Measurements from ENCODE around the gene UBE2H. TPM values are rescaled to one million over a fixed set of nuclear protein-coding genes. Genes with fewer than 3 reads are reported as not detected.
A peak's percentile ranks its signal among the peaks of the same experiment; 100 is the strongest.

Gene UBE2H
- polyA plus RNA-seq, 1 donor: 45.5 TPM

- peaks cover 94% of the 10 kb centered on the region for H3K27me3 ChIP-seq (ENCODE audit: control insufficient read depth, insufficient read depth, low read length)
- no peak overlapping the region for H3K4me3 ChIP-seq (ENCODE audit: low read length)
- WGBS (ENCODE audit: insufficient coverage, low lambda C conversion rate): 20% methylated on average over 2 of the region's 10 CpGs
- H3K36me3 ChIP-seq (ENCODE audit: control insufficient read depth, insufficient read depth, low read length): no peaks in the 10 kb centered on the region
- H3K9me3 ChIP-seq (ENCODE audit: control insufficient read depth, low read depth, low read length): peaks cover 25% of the 10 kb centered on the region
- peaks cover 41% of the 10 kb centered on the region for H3K4me1 ChIP-seq (ENCODE audit: control insufficient read depth, insufficient read depth, low read length)
- DNase-seq: no peak
- H3K27ac ChIP-seq (ENCODE audit: low read length): no peak overlapping the region
Observed at GRCh38 chr7:129783584-129783919, 169.2 kb downstream of the UBE2H start.

GRCh38 chr7:129782818-129783583, 169.8 kb downstream of the UBE2H start:
- Histone ChIP-seq H3K4me1 (ENCODE audit: control insufficient read depth, insufficient read depth, low read length) (peaks cover 45% of the 10 kb centered on the region), H3K4me3 (ENCODE audit: low read length) (no peak overlapping the region), H3K27ac (ENCODE audit: low read length) (no peak overlapping the region), H3K9me3 (ENCODE audit: control insufficient read depth, low read depth, low read length) (peaks cover 27% of the 10 kb centered on the region), H3K36me3 (ENCODE audit: control insufficient read depth, insufficient read depth, low read length) (no peaks in the 10 kb centered on the region), H3K27me3 (ENCODE audit: control insufficient read depth, insufficient read depth, low read length) (peaks cover 95% of the 10 kb centered on the region)
- peak in 1 of 2 donors; percentile 20 for DNase-seq
- WGBS (ENCODE audit: insufficient coverage, low lambda C conversion rate): 10% methylated on average over 2 of the region's 42 CpGs

GRCh38 chr7:129781928-129782817, 170.6 kb downstream of the UBE2H start:
- no CpG with 5 or more reads among the region's 73 CpGs for WGBS (ENCODE audit: insufficient coverage, low lambda C conversion rate)

GRCh38 chr7:129780974-129781927, 171.5 kb downstream of the UBE2H start:
- Histone ChIP-seq H3K4me3 (ENCODE audit: low read length) (peak overlapping the region; percentile 39), H3K36me3 (ENCODE audit: control insufficient read depth, insufficient read depth, low read length) (no peaks in the 10 kb centered on the region), H3K9me3 (ENCODE audit: control insufficient read depth, low read depth, low read length) (peaks cover 29% of the 10 kb centered on the region), H3K27ac (ENCODE audit: low read length) (no peak overlapping the region), H3K27me3 (ENCODE audit: control insufficient read depth, insufficient read depth, low read length) (peaks cover 98% of the 10 kb centered on the region), H3K4me1 (ENCODE audit: control insufficient read depth, insufficient read depth, low read length) (peaks cover 45% of the 10 kb centered on the region)
- WGBS (ENCODE audit: insufficient coverage, low lambda C conversion rate): no CpG with 5 or more reads among the region's 55 CpGs
- DNase-seq: peak in 1 of 2 donors; percentile 20

More at GRCh38 chr7:129781928-129782817, 170.6 kb downstream of the UBE2H start:
- Histone ChIP-seq H3K9me3 (ENCODE audit: control insufficient read depth, low read depth, low read length) (peaks cover 29% of the 10 kb centered on the region), H3K4me3 (ENCODE audit: low read length) (no peak overlapping the region), H3K36me3 (ENCODE audit: control insufficient read depth, insufficient read depth, low read length) (no peaks in the 10 kb centered on the region), H3K27ac (ENCODE audit: low read length) (no peak overlapping the region), H3K4me1 (ENCODE audit: control insufficient read depth, insufficient read depth, low read length) (peaks cover 45% of the 10 kb centered on the region), H3K27me3 (ENCODE audit: control insufficient read depth, insufficient read depth, low read length) (peaks cover 97% of the 10 kb centered on the region)
- peak in 1 of 2 donors; percentile 22 for DNase-seq

Other genes starting within 250 kb of the UBE2H start
- 15.0 TPM for gene ZC3HC1, start 98.4 kb upstream of the UBE2H start, polyA plus RNA-seq
- gene KLHDC10, start 117.6 kb upstream of the UBE2H start, polyA plus RNA-seq: 30.2 TPM